Gastroesophageal sphincter (tissue), 4 donors: Measurements from ENCODE around the gene TSPO. TPM values are rescaled to one million over a fixed set of nuclear protein-coding genes. Genes with fewer than 3 reads are reported as not detected.

ENCODE experiments used
- ATAC-seq: fragments of 150-250 bp; one replicate; pipeline ENCODE4 v1.9.1; 2016; ENCODE audit warnings: mild to moderate bottlenecking, moderate library complexity
- H3K27ac ChIP-seq, 4 donors: fragments of 200-600 bp; sonication (generic) in 3 of 4; 1 replicate in 3 of 4; 2 replicates in 1 of 4; pipeline ENCODE4 v1.5.1; 2016 to 2019
- H3K27me3 ChIP-seq: fragments of 200-600 bp; sonication (generic); one replicate; pipeline ENCODE4 v1.5.1; 2019
- H3K36me3 ChIP-seq, 2 donors: fragments of 200-600 bp; sonication (generic); one replicate each; pipeline ENCODE4 v1.5.1; 2019; ENCODE audit warnings: control low read depth in 1 of 2
- H3K4me1 ChIP-seq, 3 donors: fragments of 200-600 bp; sonication (generic); 1 replicate in 2 of 3; 2 replicates in 1 of 3; pipeline ENCODE4 v1.5.1; 2016 to 2019; ENCODE audit warnings: control low read depth in 2 of 3
- H3K4me3 ChIP-seq, 2 donors: fragments of 200-600 bp; sonication (generic); one replicate each; pipeline ENCODE4 v1.5.1; 2019; ENCODE audit warnings: mild to moderate bottlenecking in 1 of 2, moderate library complexity in 1 of 2
- H3K9me3 ChIP-seq, 3 donors: fragments of 200-600 bp; sonication (generic); one replicate each; pipeline ENCODE4 v1.5.1; 2017 to 2019; ENCODE audit warnings: control low read depth in 2 of 3
- CTCF ChIP-seq, 4 experiments: fragments of 200-600 bp in 2 of 4; fragments of 450-650 bp in 2 of 4; sonication (generic) in 1 of 4; IDR thresholded peaks; one replicate each; pipeline ENCODE4 v1.5.1; 2017 to 2019; ENCODE audit warnings: antibody characterized with exemption in 4 of 4, mild to moderate bottlenecking in 2 of 4, moderate library complexity in 2 of 4
- EP300 ChIP-seq: sonication (generic); formaldehyde crosslinking; IDR thresholded peaks from one replicate; pipeline ENCODE4 v1.6.1; 2017; ENCODE audit warnings: antibody characterized with exemption, mild to moderate bottlenecking
- POLR2A ChIP-seq, 2 donors: fragments of 450-650 bp; IDR thresholded peaks; one replicate each; pipeline ENCODE4 v1.6.1; 2017; ENCODE audit warnings: antibody characterized with exemption in 2 of 2, mild to moderate bottlenecking in 2 of 2, moderate library complexity in 1 of 2
- POLR2AphosphoS5 ChIP-seq: sonication (generic); formaldehyde crosslinking; IDR thresholded peaks from one replicate; pipeline ENCODE4 v1.6.1; 2017; ENCODE audit warnings: antibody characterized with exemption
- WGBS, 2 donors: methylation state at CpG; one replicate each; pipeline ENCODE4 v1.1.5; 2018; ENCODE audit warnings: low coverage in 1 of 2; 5-methylcytosine and 5-hydroxymethylcytosine counted together
- total RNA-seq, 4 donors: library from RNA; depleted of rRNA; stranded (reverse); fragments of >200 nt; gene quantifications; one replicate each; pipeline ENCODE4 v1.1.0, GENCODE V29; 2016

Gene TSPO
- total RNA-seq, 4 donors from 2014 or later = 112 to 240 (median 178) TPM

GRCh38 chr22:43169310-43170130, 18.2 kb downstream of the TSPO start:
- H3K4me1 ChIP-seq = peaks cover 0 to 8% (median 0%) of the 10 kb centered on the region in 3 donors

DNA sequence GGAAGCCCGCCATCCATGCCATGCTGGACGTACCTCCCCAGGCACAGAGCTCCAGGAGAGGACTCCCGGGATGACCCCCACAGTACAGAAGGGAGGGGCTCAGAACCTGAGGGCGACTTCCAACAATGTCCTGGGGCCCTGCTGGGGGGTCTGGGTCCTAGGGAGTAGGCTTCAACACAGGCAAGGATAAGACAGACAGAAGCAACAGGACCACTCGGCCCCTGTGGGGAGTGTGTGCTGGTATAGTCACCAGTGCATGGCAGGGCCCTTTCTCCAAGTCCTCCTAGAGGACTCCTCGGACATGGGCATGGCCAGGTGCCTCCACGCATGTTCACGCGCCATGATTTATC, 18.7 kb downstream of the TSPO start:
- no peak for TF ChIP-seq POLR2A (IDR thresholded peaks at IDR 0.05)
- TF ChIP-seq EP300 = no peak
- no peak for TF ChIP-seq CTCF (IDR thresholded peaks at IDR 0.05)
- TF ChIP-seq POLR2AphosphoS5 = no peak
- Histone ChIP-seq H3K27ac (no peak overlapping the region), H3K9me3 (no peaks in the 10 kb centered on the region), H3K4me1 (peaks cover 0 to 2% (median 0%) of the 10 kb centered on the region in 3 donors), H3K36me3 (peaks cover 0 to 90% of the 10 kb centered on the region in 2 donors), H3K4me3 (no peak overlapping the region), H3K27me3 (no peaks in the 10 kb centered on the region)
- 89% methylated on average over 3 of the region's 9 CpGs; no CpG with 5 or more reads in 1 of the 2 donors for WGBS, 2 donors
- ATAC-seq = no peak

More at GRCh38 chr22:43169310-43170130, 18.2 kb downstream of the TSPO start:
- H3K27ac ChIP-seq = no peak overlapping the region
- no peak for ATAC-seq
- H3K36me3 ChIP-seq = peaks cover 0 to 84% of the 10 kb centered on the region in 2 donors
- WGBS, 2 donors = 88% methylated on average over 5 of the region's 23 CpGs; no CpG with 5 or more reads in 1 of the 2 donors
- no peaks in the 10 kb centered on the region for H3K27me3 ChIP-seq
- no peak overlapping the region for H3K4me3 ChIP-seq
- no peaks in the 10 kb centered on the region for H3K9me3 ChIP-seq
- no peak for TF ChIP-seq POLR2A (IDR thresholded peaks at IDR 0.05)
- TF ChIP-seq EP300 = no peak
- TF ChIP-seq POLR2AphosphoS5 = no peak
- TF ChIP-seq CTCF (IDR thresholded peaks at IDR 0.05) = no peak

DNA sequence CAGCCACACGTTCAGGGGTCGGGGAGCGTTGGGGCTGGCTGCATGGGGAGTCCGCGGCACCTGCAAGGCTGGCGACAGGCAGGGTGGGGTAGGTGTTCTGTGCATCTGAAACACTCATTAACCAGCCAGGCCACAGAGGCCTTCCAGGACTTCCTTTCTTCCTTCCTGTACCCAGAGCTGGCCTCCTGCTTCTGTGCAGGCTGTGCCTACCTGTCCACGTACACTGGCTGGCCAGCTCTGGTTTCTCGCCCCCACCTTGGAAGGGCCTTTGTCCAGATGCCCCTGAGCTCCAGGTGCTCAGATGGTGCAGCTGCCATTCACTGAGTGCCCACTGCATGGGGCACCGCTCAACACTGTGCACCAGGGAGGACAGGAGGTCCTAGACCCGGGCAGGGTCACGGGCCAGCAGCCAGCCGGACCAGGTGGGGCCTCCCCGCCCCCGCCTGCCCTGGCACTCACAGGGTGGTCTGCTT, 19.7 kb downstream of the TSPO start:
- 90 to 94% methylated on average over 3 to 6 of the region's 14 CpGs for WGBS, 2 donors
- Histone ChIP-seq H3K4me3 (no peak overlapping the region), H3K36me3 (peaks cover 0 to 99% of the 10 kb centered on the region in 2 donors), H3K27me3 (no peaks in the 10 kb centered on the region), H3K9me3 (no peaks in the 10 kb centered on the region), H3K4me1 (no peaks in the 10 kb centered on the region), H3K27ac (no peak overlapping the region)
- ATAC-seq = no peak
- TF ChIP-seq POLR2AphosphoS5 (no peak), CTCF (IDR thresholded peaks at IDR 0.05) (no peak), POLR2A (IDR thresholded peaks at IDR 0.05) (no peak), EP300 (no peak)

DNA sequence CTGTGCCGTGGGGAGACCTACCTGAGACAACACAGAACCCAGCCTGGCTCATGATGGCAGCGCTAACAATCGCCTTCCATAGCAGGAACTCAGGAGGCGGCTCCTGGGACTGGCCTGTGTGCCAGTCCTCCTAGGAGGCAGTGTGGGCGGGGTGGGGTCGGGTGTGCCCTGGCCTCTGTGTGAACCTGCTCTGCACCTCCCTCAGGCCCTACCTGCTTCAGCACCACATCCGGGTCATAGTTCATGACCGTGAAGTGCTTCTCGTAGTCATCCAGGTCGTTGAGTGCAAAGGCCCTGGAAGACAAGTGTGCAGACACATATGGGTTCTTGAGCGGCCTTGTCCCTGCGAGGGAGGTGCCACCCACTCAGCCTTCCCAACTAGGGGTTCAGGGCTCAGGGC, 20.2 kb downstream of the TSPO start:
- Histone ChIP-seq H3K36me3 (peaks cover 0 to 100% of the 10 kb centered on the region in 2 donors), H3K9me3 (no peaks in the 10 kb centered on the region), H3K27ac (no peak overlapping the region), H3K4me1 (no peaks in the 10 kb centered on the region), H3K4me3 (no peak overlapping the region), H3K27me3 (no peaks in the 10 kb centered on the region)
- 100% methylated on average over 1 of the region's 12 CpGs; no CpG with 5 or more reads in 1 of the 2 donors for WGBS, 2 donors
- ATAC-seq = no peak
- TF ChIP-seq CTCF (IDR thresholded peaks at IDR 0.05) (no peak), EP300 (no peak), POLR2A (IDR thresholded peaks at IDR 0.05) (no peak), POLR2AphosphoS5 (no peak)

GRCh38 chr22:43172191-43172590, 20.8 kb downstream of the TSPO start:
- no peaks in the 10 kb centered on the region for H3K27me3 ChIP-seq
- peaks cover 0 to 99% of the 10 kb centered on the region in 2 donors for H3K36me3 ChIP-seq
- H3K9me3 ChIP-seq = no peaks in the 10 kb centered on the region
- no peak for ATAC-seq
- WGBS, 2 donors = 80 to 100% methylated on average over 2 of the region's 19 CpGs
- TF ChIP-seq POLR2A (IDR thresholded peaks at IDR 0.05) = no peak
- H3K4me1 ChIP-seq = no peaks in the 10 kb centered on the region
- no peak overlapping the region for H3K4me3 ChIP-seq
- H3K27ac ChIP-seq = no peak overlapping the region
